Lower lobe of right lung (tissue), 2 donors: ENCODE measurements around the gene HCN4. TPM values are rescaled to one million over a fixed set of nuclear protein-coding genes. Genes with fewer than 3 reads are reported as not detected.
A peak's percentile ranks its signal among the peaks of the same experiment; 100 is the strongest.
"Not testable (repeated sequence)": the region's sequence is repeated elsewhere in the genome, so short reads cannot be mapped to it uniquely, and the experiment has no call there.

ENCODE experiments used
- ATAC-seq, 2 donors: fragments of 200-7000 bp; cut with Tn5 transposase; one replicate each; pipeline ENCODE4 v1.9.1; 2020 to 2022; ENCODE audit warnings: mild to moderate bottlenecking in 2 of 2, moderate library complexity in 2 of 2
- DNase-seq: peaks from one replicate; pipeline ENCODE4 v3.0.0-alpha.2; 2020
- H3K27ac ChIP-seq: fragments of 200-600 bp; one replicate; pipeline ENCODE4 v1.8.0; 2022
- H3K27me3 ChIP-seq: fragments of 200-600 bp; one replicate; pipeline ENCODE4 v1.8.0; 2022; ENCODE audit warnings: low read depth
- H3K36me3 ChIP-seq: fragments of 200-600 bp; one replicate; pipeline ENCODE4 v1.8.0; 2022; ENCODE audit warnings: mild to moderate bottlenecking
- H3K4me1 ChIP-seq: fragments of 200-600 bp; one replicate; pipeline ENCODE4 v1.8.0; 2022
- H3K4me3 ChIP-seq: fragments of 200-600 bp; one replicate; pipeline ENCODE4 v1.8.0; 2022; ENCODE audit warnings: mild to moderate bottlenecking
- H3K9me3 ChIP-seq: fragments of 200-600 bp; one replicate; pipeline ENCODE4 v1.8.0; 2022
- intact Hi-C: fragments of 100-400 bp; cut with DNase I; formaldehyde crosslinking; loops from one replicate; pipeline ENCODE4 v1.11.0; 2022
- long read RNA-seq: library from polyadenylated mRNA; unstranded; transcript quantifications from one replicate; pipeline ENCODE4 v2.0.0, GENCODE V29; 2021
- total RNA-seq: library from RNA; stranded (reverse); fragmentation: NEBNext Ultra II Directional; extraction: Animal tissue kit (Norgen Biotek cat#: 25700); gene quantifications from one replicate; pipeline ENCODE4 v1.2.1, GENCODE V29; 2021
- TF ChIP-seq, protein P1 (sequence below): fragments of 200-600 bp; IDR thresholded peaks from one replicate; pipeline ENCODE4 v1.8.0; 2022; ENCODE audit warnings: antibody characterized with exemption, mild to moderate bottlenecking
- donor health status: DM: no; HTN: yes; CAD: no; lungs with severe emphysema.

Gene HCN4
- total RNA-seq: 0.18 TPM
- long read RNA-seq: 0 reads

DNA sequence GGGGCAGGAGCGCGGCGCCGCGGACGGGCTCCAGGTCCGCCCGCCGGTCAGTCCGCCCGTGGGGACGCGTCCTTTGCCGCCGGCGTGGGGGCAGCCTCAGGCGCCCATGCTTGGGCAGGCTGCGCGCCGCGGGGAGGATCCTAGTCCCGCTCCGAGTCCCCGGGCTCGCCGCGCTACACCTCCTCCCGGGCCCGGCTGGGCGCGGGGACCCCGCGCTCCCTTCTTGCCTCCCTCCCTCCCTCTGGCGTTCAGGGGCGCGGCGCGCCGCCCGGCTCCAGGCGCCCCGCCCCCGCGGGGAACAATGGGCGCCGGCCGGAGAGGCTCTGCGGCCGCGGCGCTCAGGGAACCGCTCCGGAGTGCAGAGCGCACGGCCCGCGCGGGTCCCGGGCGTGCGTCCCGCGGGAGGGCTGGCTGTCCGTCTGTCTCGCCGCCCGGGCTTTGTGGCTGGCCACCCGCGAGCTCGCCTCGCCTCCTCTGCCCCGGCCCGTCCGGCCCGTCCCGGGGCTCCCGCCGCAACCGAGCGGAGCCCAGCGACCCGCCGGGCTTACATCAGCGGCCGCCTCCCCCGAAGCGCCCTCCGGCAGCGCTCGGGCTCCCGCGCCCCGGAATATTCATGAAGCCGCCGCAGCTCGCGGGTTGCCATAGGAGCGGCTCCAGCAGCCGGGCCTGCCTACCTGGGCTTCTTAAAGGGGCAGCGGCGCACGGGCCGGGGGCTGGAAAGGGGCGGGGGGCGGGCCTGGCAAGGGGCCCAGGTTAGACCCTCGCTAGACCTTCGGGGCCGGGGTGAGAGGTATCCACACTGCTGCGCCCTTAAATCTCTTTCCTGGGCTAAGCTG is at the start of gene HCN4:
HCN4 (minus strand) TSS at position 658 of the 836 bp plus-strand sequence. CDS start 688 bp downstream, outside the sequence.
- TF ChIP-seq, protein P1, sequence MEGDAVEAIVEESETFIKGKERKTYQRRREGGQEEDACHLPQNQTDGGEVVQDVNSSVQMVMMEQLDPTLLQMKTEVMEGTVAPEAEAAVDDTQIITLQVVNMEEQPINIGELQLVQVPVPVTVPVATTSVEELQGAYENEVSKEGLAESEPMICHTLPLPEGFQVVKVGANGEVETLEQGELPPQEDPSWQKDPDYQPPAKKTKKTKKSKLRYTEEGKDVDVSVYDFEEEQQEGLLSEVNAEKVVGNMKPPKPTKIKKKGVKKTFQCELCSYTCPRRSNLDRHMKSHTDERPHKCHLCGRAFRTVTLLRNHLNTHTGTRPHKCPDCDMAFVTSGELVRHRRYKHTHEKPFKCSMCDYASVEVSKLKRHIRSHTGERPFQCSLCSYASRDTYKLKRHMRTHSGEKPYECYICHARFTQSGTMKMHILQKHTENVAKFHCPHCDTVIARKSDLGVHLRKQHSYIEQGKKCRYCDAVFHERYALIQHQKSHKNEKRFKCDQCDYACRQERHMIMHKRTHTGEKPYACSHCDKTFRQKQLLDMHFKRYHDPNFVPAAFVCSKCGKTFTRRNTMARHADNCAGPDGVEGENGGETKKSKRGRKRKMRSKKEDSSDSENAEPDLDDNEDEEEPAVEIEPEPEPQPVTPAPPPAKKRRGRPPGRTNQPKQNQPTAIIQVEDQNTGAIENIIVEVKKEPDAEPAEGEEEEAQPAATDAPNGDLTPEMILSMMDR: no peak
- Histone ChIP-seq H3K9me3 (no peaks in the 10 kb centered on the region), H3K36me3 (no peaks in the 10 kb centered on the region), H3K4me3 (peak within 1 kb of the TSS; percentile 37), H3K27ac (no peak within 1 kb of the TSS), H3K4me1 (no peaks in the 10 kb centered on the region), H3K27me3 (peaks cover 85% of the 10 kb centered on the region)
- no peak for DNase-seq
- ATAC-seq: no peak
- intact Hi-C loops: no loop called here

DNA sequence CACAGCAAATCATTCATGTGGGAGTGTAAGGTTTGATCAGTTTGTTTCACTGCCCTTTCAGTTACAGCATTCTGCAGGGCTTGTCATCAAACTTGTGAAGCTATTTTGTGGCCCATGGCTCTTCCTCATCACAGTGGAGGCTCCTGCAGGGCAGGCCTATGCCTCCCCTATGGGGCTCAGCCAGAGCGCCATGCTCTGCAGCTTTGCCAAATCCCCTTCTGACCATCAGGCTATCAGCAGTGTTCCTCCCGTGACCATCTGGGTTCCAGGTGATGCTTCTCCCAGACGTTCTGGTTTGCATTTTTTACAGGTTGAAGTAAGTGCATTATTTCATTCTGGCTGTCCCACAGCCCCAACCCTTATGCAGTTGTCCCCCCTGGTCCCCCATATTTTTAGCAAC is 46.1 kb upstream of the HCN4 start:
- Histone ChIP-seq H3K36me3 (no peaks in the 10 kb centered on the region), H3K27me3 (no peaks in the 10 kb centered on the region), H3K4me1 (no peaks in the 10 kb centered on the region), H3K27ac (no peak overlapping the region), H3K9me3 (no peaks in the 10 kb centered on the region), H3K4me3 (no peak overlapping the region)
- intact Hi-C loops: no loop called here
- no peak for ATAC-seq
- TF ChIP-seq, protein P1: no peak
- DNase-seq: no peak

DNA sequence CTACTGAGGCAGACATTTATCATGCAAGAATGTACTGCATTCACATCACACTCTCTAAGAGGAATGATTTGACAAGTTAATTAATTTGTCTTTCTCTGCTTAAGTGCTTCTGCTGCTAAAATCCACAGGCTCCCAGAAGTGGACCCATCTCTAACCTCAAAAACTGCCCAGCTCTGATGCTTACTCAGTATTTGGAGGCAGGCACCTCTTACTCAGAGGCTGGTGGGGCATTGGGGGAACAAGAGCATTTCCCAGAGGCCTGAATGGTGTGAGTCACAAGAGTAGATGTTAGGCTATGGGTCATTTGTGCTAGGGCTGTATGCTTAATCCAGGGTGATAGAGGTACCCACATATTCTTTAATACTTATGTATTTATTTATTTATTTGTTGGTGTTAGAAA is 34.4 kb upstream of the HCN4 start:
- H3K4me1 ChIP-seq: no peaks in the 10 kb centered on the region
- no peaks in the 10 kb centered on the region for H3K27me3 ChIP-seq
- intact Hi-C loops: no loop called here
- no peaks in the 10 kb centered on the region for H3K9me3 ChIP-seq
- ATAC-seq: no peak
- TF ChIP-seq, protein P1: no peak
- H3K4me3 ChIP-seq: no peak overlapping the region
- no peak overlapping the region for H3K27ac ChIP-seq
- H3K36me3 ChIP-seq: no peaks in the 10 kb centered on the region
- no peak for DNase-seq

DNA sequence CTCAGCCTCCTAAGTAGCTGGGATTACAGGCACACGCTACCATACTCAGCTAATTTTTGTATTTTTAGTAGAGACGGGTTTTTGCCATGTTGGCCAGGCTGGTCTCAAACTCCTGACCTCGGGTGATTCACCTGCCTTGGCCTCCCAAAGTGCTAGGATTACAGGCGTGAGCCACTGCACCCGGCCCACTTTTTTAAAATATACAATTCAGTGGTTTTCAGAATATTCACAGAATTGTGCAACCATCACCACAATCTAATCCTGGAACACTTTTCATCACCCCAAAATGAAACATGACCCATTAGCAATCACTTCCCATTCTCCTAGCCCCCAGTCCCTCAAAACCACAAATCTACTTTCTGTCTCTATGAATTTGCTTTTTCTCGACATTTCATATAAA is 31.5 kb upstream of the HCN4 start:
- H3K27me3 ChIP-seq, H3K4me3 ChIP-seq, H3K27ac ChIP-seq, H3K9me3 ChIP-seq, H3K4me1 ChIP-seq, ATAC-seq, H3K36me3 ChIP-seq, intact Hi-C loops, DNase-seq: not testable (repeated sequence)

DNA sequence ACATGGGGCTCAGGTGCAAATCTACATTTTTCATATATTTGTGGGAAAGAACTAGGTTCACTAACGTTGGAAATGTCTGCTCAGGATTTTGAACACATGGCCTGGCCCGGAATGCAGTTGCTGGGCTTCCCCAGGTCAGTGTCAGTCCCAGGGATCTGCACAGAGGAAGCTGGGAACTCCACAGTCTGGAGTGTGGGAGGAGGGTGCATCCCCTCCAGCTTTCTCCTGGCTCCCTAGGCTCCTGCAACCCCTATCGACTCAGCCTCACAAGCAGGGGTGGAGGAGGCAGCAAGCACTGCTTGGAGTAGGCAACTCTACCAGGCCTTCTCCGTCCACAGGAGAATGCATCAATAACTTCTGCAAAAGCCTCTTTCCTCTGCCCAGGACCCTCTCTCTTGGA is 30.1 kb upstream of the HCN4 start:
- intact Hi-C loops: no loop called here
- no peak for DNase-seq

DNA sequence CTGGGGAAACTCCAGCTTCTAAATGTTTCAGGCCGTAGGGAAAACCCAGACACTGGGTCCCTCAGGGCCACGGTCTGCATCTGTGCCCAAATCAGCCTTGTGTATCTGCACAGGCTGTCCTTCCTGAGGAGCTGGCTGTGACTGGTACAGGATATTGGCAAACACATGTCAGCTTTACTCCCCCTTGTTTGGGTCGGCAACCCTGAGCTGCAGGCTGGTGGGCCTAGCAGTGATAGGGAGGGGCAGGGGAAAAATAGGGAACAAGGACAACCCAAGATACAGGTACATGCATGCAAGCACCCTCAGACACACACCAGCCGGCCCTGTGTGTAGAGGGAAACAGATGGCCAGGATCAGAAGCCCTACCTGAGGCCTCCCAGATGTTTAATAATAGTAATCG is 28.7 kb upstream of the HCN4 start:
- peaks cover 4% of the 10 kb centered on the region for H3K27me3 ChIP-seq
- TF ChIP-seq, protein P1: no peak
- intact Hi-C loops: no loop called here
- H3K9me3 ChIP-seq: no peaks in the 10 kb centered on the region
- no peak for ATAC-seq
- H3K4me3 ChIP-seq: no peak overlapping the region
- no peak for DNase-seq
- H3K4me1 ChIP-seq: no peaks in the 10 kb centered on the region
- H3K27ac ChIP-seq: no peak overlapping the region
- no peaks in the 10 kb centered on the region for H3K36me3 ChIP-seq

More for the DNA sequence above, 30.1 kb upstream of the HCN4 start:
- H3K4me3 ChIP-seq: no peak overlapping the region
- no peaks in the 10 kb centered on the region for H3K36me3 ChIP-seq
- TF ChIP-seq, protein P1: no peak
- no peaks in the 10 kb centered on the region for H3K9me3 ChIP-seq
- H3K4me1 ChIP-seq: no peaks in the 10 kb centered on the region
- H3K27me3 ChIP-seq: peaks cover 4% of the 10 kb centered on the region
- H3K27ac ChIP-seq: no peak overlapping the region
- no peak for ATAC-seq
